Daoy (cell line): Measurements from ENCODE around the gene CYP4F2. TPM values are rescaled to one million over a fixed set of nuclear protein-coding genes. Genes with fewer than 3 reads are reported as not detected.

Experiments used
- total RNA-seq: library from RNA; depleted of rRNA; stranded (reverse); fragments of >200 nt; shearing (Covaris generic); gene quantifications from 2 replicates; pipeline ENCODE4 v1.2.3, GENCODE V29; 2014; rRNA removed

The CYP4F2 gene
- total RNA-seq, 1 experiment from 2014 or later: not detected

Other genes starting within 250 kb of the CYP4F2 start
- 0.29 and 0.51 TPM in 2 replicates for gene CYP4F12, start 225.0 kb downstream of the CYP4F2 start, total RNA-seq
- gene OR10H2, start 170.1 kb downstream of the CYP4F2 start, total RNA-seq: not detected in 2 replicates
- not detected in 2 replicates for gene OR10H3, start 160.1 kb downstream of the CYP4F2 start, total RNA-seq
- gene OR10H5, start 110.4 kb downstream of the CYP4F2 start, total RNA-seq: under 0.01 and 0.15 TPM in 2 replicates
- not detected in 2 replicates for gene OR10H1, start 82.4 kb downstream of the CYP4F2 start, total RNA-seq
- 0.29 and 1.0 TPM in 2 replicates for gene CYP4F11, start 36.5 kb upstream of the CYP4F2 start, total RNA-seq
- not detected in 2 replicates for gene OR10H4, start 50.9 kb upstream of the CYP4F2 start, total RNA-seq
- 1,303 and 1,358 TPM in 2 replicates for gene TPM4, start 178.4 kb upstream of the CYP4F2 start, total RNA-seq
- 63.7 and 72.5 TPM in 2 replicates for gene RAB8A, start 213.8 kb upstream of the CYP4F2 start, total RNA-seq
- not detected in 2 replicates for gene HSH2D, start 245.6 kb upstream of the CYP4F2 start, total RNA-seq